HG03378 (cell line): ENCODE results near the gene PHETA1.
"Not testable (repeated sequence)": the region's sequence is repeated elsewhere in the genome, so short reads cannot be mapped to it uniquely, and the experiment has no call there.

Source experiments
- ATAC-seq: cut with Tn5 transposase; IDR thresholded peaks from one replicate; pipeline ENCODE4 v1.9.1; 2021; ENCODE audit warnings: mild to moderate bottlenecking, moderate library complexity; ENCODE audit not compliant: unreplicated experiment

Gene PHETA1

DNA sequence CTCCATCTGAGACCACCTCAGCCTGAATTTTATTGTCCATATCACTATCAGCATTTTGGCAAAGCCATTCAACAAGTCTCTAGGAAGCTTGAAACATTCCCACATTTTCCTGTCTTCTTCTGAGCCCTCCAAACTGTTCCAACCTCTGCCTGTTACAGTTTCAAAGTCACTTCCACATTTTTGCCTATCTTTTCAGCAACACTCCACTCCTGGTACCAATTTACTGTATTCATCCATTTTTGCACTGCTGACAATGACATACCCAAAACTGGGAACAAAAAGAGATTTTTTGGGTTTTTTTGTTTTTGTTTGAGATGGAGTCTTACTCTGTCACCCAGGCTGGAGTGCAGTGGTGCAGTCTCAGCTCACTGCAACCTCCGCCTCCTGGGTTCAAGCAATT, 4.3 kb upstream of the PHETA1 start:
- not testable (repeated sequence) for ATAC-seq

DNA sequence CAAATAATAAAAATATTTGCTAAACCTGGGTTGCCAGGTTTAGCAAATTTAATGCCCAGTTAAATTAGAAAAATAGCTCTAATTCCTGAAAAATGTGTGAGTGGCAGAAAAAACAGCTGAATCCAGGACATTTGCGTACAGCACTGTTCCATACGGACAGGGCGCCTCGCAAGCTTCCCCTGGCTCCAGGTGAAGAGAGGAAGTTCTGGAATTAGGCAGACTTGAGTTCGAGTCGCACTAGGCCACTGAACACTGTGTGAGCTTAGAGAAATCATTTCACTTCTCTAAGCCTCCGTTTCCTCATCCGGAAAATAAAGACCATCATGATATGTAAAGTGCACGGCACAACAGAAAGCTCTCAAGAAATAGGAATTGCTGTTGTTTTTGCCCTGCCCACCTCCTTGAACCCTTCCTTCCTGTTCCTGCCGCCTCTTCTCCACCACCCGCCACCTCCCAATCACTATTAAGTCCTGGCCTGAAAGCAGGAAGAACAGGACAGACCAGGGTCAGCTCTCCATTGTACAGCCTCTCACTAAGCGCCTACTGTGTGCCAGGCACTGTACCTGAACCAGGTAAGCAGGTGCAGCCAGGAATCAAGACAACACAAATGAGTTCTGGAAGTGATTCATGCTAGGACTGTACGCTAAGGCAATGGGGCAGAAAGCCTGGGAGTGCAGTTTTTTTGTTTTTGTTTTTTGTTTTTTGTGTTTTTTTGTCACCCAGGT, 763 bp upstream of the PHETA1 start:
- no peak for ATAC-seq

DNA sequence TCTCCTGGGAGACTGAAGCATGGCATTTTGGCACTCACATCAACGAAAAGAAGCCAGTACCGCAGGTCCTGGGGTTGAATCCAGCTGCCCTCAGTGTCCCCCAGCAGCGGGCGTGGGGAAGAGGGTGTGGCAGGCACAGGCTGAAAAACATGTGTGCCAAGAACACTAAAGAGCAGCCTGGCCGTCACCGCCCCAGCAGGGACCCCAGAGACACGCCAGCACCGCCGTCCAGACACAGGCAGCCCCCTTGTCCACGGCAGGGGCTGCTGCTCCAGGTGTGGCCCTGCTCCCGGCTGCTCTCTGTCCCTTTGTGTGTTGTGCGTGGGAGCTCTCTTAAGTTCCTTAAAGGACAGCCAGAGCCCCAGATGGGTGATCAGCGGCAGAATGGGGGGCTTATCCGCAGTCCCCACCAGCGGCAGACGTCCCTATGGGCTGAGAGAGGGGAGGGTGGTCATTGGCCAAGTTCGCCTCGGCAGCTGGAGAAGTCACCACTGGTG, 556 bp downstream of the PHETA1 start:
- peak; percentile 6 for ATAC-seq

DNA sequence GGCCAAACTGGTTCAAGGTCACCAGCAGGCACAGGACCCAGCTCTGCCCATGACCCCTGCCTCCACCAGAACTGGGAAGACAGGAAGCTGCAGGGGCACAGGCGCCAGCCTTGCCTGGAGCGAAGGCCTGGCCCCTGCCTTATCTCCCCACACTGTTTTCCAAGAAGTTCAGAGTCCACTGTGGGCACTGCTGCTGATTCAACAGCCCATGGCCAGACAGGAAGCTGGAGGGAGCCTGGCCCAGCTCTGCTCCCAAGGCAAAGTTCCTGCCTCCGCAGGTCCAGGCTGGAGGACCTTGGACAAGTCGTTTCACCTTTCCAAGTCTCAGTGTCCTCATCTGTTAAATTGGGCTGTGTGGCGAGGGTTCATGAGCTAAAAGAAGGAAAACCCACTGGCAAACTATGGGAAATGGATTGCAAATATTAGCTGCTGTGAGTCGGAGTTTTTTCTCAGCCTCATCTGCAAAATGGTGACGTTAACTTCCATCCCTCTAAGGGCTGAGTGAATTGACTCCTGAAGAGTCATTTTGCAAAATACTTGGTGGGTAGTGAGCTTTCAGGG, 1.2 kb downstream of the PHETA1 start:
- no peak for ATAC-seq

DNA sequence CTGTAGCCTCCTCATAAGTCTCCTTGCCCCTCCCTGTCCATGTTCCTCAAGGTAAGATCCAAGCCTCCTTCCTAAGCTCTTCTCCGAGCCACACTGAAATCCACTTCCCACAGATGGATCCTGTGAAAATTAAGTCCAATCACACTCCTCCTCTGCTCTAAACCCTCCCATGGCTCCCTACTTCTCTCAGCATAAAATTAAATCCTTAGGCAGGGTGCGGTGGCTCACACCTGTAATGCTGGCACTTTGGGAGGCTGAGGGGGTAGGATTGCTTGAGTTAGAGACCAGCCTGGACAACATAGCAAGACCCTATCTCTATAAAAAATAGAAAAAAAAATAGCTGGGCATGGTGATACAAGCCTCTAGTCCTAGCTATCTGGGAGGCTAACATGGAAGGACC, 2.3 kb downstream of the PHETA1 start:
- ATAC-seq, result no peak

DNA sequence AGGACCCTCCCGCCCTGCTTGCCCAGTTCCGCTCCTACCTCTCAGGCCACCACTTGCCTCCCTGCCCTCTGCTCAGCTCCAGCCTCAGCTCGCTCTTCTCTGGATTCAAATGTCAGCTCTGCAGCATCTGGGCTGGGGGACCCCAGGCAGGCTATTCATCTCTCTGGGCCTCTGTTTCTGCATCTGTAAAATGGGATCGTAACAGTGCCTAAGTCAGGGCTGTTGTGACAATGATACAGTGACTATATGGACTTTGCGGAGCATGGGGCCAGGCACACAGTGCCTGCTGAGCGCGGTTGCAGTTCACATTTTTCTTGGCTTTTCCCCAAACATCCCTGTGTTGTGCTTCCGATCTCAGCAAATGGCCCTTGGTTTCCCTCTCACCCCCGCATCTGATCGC, 2.8 kb downstream of the PHETA1 start:
- no peak for ATAC-seq

DNA sequence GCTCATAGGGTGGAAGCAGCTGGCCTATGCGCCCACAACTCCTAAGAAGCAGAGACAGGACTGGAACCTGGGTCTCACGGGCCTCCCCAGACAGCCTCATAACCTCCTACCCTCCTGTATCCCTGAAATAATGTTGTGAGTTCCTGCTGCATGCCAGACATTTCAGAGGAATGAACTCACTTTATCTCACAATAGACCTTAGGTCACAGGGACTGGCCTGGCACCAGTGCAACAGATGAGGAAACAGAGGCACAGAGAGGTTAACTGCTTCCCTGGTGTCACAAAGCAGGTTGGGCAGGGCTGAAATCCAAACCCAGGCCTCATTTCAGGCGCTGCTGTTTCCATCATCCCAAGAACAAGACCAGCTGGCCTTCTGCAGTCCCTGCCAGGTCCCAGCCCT, 5.3 kb downstream of the PHETA1 start:
- ATAC-seq, result no peak

DNA sequence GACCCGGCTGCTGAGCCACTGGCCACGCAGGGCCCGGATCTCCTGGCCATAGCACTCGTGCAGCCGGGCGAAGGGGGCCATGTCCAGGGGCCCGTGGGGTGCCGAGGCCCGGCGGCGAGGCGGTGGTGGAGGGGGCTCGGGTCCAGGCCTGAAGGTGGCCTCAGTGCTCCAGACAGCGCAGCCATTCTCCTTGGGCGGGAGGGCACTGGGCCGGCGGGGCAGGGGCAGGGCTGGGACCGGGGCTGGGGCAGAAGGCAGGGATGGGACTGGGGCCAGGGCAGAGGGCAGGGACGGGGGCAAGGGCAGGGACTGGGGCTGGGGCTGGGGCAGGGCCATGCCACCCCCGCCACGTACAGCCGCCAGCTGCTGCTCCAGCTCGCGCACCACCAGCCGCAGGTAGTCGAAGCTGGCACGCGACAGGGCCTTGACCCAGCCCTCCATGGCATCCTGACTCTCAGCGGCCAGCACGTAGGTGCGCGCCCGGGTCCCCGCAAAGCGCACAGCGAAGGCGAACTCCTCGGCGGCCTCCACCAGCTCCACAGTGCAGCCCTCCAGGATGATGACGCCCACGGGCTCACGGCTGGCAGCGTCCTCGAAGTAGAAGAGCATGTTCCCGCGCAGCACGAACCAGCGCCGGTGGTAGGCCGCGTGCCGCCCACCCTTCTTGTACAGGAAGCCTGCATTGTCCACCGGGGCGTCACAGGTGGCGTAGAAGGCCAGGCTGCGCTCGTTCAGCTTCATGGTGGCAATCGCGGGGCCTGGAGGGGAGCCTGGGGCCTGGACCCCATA, 6.0 kb downstream of the PHETA1 start:
- no peak for ATAC-seq

DNA sequence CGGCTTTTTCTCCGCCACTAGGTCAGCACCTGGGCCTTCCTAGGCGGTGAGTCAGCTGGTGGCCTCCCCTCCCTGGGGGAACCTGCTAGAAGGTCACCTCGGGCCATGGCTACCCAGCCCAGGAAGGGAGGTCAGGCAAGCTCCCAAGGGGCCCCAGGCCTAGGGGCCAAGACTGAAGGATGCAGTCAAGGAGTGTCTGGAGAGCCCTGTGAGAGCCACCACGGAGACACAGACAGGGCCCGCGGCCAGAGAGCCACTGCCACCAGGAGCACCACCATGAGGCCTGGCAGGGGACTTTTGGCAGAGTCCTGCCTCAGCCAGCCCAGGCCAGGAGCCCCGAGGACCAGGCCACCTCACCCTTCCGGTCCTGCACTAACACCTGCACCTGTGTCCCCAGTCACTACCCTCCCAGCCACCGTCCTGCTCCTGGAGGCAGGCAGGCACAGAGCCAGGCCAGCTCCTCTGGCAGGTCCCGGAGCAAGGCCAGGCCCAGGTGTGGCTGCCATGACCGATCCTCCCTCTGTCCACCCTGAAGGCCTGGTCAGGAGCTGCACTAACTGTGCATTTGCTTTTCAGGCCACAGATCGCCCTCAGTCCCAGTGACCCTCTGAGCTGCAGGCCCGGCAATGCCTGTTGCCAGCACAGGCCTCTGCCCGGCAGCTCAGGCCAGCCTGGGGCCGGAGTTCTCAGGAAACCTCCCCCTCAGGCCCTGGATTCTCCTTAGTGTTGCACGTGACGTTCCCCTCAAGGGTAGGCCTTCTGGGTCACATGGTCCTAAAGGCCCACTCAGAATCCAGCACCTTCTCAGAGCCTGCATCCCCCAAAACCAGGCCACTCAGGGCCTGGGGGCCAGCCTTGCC, 6.9 kb downstream of the PHETA1 start:
- ATAC-seq, result no peak

DNA sequence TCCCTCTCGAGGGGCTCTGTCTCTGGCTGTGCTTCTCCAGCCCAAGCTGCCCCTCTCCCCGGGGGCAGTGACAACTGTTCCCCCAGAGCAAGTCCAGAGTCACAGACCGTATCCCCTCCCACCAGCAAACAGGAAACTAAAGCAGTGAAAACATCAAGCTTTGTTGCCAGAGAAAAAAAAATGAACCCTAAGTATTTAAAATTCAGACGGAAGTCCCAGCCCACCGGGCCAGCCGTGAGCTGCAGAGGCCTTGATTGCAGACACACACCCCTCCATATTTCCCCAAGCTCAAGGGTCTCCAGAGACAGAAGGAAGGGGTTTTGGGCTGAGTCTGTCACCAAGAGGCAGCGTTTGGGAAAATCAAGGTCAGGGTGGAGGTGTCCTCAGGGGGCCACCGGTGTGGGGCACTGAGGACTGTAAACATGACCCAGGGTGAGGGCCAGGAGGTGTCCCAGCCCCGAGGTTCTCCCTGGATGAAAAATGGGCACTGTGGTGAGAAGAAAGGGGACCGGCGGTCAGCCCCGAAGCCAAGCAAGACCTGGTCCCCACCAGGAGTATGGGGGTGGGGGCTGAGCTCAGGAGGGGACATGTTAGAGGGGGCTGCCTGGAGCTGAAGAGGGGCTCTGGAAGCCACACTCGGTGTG, 7.7 kb downstream of the PHETA1 start:
- no peak for ATAC-seq

DNA sequence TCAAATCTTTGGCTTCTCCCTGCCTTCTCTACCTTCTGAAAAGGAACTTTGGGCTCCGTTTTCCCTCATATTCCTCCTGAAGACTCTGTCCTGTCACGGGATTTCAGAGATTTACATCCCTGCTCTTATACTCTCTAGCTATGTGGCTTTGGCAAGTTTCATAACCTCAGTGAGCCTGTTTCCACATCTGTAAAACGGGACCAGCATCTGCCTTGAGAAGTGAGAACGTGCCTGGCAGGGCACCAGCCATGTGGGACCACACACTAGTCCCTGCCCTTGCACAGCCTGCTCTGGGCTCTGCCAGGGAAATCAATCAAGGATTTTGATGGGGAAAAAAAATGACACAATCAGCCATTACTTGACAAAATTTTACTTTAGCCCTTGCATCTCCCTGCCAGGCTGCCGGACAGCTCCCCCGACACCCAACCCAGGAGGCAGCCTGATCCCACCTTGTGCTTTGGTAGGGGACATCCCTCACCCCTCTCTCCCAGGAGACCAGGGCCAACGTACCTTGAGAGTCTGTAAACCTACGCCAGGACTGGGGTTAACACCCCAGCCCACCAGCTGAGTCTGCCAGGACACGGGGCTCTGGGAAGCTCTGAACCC, 8.5 kb downstream of the PHETA1 start:
- no peak for ATAC-seq

DNA sequence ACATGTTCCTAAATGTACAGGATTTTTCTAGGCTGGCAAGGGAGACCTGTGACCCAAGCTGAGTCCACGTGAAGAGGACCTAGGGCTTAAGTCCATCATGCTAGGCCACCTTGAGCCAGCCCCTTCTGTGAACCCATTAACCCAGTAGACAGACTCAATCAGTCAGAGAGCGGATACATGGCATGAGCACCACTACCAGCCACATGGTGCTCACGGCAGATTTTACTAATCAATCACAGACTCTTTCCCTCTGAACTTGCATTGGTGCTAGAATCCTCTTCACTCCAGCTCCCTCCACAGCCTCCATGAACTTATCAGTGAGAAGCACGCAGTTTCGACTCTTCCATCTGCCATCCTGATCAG, 9.0 kb downstream of the PHETA1 start:
- no peak for ATAC-seq

DNA sequence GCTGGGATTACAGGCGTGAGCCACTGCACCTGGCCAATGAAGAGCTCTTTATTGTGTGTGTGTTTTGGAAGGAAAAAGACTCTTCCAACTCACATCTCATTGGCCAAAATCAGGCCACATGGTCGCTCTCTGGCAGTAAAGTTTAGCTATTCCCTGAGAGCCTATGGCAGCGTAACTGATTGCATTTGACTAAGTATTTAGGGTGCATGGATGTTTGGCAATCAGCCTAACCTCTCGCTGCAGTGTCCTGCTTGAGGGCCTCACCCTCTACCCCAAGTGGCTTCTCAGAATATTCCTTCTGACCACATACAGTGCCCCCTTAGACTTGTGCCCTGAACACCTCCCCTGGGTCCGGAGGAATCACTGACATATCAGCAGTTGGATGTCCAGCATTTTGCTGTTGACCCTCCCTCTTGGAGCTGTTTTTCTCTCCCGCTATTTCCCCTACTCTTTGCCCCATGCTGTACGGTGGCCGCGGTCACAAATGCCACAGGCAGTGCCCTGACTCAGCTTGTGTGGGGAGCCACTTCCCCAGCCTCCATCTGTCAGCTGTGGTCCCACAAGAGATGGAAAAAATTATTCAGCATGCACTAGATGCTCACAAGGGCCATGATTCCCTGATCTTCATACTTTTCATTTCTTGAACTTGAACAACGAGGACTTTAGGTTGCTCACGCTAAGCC, 9.5 kb downstream of the PHETA1 start:
- ATAC-seq, result no peak

DNA sequence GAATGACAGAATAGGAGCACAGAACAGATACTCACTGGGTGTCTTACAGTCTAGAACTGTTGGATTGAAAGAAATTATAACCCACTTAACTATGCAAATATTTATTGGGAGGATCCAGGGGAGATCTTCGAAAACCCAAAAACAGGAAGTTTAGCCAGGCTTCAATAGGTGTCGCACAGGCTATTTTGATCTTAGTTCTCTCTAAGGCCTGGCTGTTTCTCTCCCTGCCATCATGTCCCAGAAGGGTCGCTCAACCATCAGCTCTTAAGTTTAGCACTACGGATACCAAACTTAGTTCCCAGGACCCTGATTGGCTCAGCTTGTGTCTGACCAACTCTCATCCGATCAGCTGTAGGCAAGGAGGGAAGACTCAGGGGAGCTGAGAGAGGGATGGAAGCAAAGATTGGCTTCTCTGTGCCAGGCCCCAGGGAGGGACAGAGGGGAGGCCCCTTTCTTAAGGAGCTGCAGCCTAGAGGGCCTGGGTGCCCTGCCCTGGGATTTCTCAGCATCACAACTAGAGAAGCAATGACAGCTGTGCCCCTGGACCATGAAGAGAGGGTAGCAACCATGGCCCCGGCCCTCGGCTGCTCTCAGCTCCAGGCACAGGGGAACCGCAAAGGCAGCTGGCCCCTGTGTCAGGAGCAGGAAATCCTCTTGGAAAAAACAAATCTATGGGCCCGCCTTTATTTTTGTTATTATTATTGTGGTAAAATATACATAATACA, 13.5 kb downstream of the PHETA1 start:
- no peak for ATAC-seq

DNA sequence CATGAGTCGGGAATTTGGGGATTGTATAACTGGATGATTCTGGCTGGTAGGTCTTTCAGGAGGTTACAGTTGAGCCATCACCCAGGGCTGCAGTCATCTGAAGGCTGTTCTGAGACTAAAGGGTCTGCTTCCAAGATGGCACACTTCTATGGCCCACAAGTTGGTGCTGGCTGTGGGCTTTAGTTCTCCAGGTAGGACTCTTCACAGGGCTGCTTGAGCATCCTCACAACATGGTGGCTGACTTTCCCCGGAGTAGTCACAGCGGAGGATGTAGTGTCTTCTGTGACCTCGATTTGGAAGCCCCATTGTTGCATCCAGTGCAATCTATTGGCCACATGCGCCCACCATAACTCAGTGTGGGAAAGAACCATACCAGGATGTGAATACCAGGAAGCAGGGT, 14.4 kb downstream of the PHETA1 start:
- no peak for ATAC-seq

DNA sequence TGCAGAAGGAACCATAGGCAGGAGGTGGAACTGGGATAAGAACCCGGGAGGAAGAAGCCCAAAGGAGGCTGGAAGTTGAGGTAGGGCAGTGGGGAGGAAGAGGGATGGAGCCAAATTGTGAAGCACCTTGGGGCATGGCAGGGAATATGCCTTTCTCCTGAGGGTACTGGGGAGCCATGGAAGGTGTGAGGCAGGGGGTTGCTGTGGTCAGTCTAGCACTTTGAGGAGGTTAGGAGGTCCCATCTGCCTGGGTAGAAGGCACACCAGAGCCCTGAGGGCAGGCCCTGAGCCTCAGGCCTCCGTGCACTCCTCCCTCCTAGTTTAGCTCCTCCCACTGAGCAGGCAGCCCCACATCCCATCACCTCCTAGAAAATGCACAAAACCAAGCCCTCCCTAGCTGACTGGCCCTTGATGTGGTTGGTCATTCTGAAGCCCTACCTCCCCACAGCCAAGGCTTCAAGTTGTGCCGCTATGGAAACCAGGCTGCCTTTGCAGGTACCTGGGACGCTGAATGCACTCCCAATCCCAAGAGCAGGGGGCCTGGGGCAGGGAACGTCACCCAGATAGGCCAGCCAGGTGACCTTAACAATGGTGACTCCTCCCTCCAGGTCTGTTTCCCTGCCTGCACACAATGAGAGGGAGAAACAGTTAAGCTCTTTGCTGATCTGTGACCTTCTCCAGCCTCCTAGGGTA, 15.1 kb downstream of the PHETA1 start:
- ATAC-seq, result no peak

DNA sequence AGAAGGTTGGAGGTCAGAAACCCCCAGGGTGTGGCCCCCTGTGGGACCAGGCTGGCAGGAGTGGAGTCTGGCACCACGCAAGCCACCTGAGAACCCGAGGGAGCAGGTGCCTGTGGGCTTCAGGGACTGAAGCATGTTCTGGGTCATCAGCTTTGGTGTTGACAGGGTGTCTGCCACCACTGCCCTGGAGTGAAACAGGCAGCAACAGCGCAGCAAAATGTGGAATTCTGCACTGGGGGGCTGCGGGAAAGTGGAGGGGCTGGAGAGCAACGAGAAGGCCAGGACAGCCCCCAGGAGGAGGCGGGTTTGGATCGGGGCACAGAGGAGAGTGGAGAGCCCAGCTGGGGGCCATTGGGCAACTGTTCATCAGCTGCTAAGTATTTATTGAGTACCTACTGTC, 15.9 kb downstream of the PHETA1 start:
- ATAC-seq, result no peak

DNA sequence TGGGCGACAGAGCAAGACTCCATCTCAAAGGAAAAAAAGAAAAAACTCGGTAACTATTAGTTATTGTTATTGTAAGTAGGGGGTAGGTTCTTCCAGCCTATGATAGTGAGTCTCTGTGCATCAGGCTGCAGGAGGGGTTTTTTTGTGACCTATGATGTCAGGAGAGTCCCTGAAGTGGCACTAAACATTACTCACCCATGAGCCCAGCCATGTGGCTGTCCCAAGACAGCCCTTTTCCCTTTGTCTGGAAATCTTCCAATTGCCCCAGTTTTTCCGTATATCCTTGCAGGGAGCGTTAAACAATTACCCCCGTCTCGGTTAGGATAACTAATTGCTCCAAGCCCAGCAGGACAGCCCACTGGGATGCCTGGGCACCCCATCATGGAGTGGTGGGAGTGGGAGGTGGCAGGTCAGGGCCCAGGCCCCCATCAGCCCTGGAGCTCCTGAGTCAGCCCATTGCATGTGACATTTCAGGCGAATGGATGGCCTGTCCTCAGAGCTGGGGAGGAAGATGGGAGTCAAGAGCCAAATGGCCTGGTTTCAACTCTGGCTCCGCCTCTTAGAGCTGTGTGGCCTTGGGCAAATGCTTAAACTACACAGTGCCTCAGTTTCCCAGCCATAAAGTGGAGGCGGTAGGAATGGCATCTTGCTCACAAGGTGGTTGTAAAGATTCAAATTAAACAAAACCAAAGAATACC, 16.4 kb downstream of the PHETA1 start:
- no peak for ATAC-seq
